Raji (cell line): ENCODE measurements around the gene UXS1.

Experiments used
- POLR2A ChIP-seq: IDR thresholded peaks from 2 replicates; pipeline ENCODE4 v1.6.1; 2011; ENCODE audit warnings: low read depth, low read length, control low read depth; ENCODE audit not compliant: insufficient read depth

Gene UXS1

DNA sequence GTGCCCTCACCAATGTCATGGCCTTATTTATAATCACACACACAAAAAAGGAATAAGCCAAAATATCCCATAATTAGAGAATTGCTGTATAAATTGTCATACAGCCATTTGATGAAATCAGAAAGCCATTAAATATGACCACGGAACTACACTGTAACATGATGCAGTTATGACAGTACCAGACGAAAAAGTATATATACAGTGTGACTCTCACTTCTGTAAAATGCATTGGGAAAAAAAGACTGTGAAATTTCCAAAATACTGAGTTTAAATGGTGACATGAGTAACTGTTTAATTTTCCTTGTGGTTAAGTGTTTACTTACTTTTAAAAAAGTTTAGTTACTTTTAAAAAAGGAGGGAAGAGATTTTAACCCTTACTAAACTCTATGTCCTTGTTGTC, 25.4 kb downstream of the UXS1 start:
- TF ChIP-seq POLR2A: no peak

DNA sequence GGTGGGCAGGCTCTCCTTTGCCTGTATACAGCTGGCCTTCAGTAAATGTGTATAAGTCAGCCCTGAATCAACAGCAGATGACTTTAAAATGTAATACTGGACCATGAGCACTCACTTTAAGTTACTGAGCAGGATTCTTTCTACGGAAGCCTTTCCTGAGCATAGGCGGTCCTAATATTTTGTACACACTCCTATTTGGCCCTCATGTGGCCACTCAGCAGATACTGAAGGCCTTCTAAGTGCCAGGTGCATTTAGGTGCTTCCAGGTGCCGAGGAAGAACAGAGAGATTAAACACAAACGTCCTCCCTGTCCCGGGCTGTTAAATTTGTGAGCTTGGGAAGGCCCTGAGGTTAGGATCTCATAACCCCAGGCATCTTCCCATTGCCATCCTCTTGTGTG, 27.0 kb downstream of the UXS1 start:
- TF ChIP-seq POLR2A: no peak

DNA sequence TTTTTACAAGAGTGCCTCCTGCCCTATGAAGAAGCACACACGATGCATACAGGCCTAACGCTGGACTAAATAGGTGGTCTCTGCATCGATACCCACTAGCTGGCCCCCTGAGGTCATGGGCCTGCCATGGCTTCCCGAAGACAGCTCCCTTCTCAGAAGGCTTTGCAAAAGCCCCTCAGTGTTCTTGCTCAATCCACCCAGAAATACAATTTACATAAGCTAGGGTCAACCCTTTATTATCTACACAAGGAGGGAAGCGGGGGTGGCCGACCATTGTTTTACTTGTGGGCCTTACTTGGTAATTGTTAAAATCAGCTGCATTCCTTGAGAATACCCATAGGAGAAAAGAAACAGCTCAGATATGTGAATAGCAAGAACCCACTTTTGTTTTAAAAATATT, 28.5 kb downstream of the UXS1 start:
- no peak for TF ChIP-seq POLR2A

DNA sequence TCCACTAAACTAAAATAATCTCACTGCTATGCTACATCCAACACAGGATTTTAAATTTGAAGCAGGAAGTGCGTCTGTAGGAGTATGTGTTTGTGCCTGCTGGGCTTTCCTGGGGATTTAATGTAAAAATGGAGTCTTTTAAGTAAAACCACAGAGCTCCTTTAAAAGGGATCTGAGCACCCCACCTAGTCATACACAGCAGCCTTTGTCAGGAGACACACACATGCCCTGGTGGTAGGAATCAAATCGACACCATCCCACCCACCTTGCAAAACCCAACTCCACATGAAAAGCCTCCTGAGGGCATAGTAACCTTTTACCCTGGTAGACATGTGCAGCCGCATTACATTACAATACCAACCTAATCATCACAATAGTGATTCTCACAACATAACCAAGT, 29.1 kb downstream of the UXS1 start:
- TF ChIP-seq POLR2A: no peak

DNA sequence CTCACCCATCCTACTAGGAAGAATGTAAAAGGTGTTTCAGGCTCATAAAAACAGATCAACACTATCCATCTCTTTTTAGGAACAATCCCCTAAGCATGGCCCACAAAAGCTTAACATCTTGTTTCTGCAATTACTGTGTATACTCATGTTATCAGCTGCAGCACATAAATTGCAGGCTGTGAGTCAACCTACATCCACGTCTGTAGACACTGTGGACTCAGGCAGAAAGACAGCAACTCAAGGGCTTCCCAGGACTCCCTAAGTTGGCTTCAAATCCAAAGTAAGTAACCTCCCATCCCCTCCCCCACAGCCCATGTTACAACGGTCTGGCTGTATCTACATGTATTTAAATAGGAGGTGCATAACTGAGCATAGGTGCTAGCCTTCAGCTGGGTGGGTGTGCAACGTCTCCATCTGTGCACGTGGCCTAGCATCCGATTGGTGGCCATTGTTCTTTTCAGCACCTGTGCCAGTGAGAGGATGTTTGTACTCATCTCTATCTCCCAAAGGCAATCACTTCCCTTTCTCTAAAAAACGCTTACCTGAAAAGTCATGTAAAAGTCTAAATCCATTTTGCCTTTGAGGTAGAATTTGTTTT, 30.1 kb downstream of the UXS1 start:
- TF ChIP-seq POLR2A: no peak

DNA sequence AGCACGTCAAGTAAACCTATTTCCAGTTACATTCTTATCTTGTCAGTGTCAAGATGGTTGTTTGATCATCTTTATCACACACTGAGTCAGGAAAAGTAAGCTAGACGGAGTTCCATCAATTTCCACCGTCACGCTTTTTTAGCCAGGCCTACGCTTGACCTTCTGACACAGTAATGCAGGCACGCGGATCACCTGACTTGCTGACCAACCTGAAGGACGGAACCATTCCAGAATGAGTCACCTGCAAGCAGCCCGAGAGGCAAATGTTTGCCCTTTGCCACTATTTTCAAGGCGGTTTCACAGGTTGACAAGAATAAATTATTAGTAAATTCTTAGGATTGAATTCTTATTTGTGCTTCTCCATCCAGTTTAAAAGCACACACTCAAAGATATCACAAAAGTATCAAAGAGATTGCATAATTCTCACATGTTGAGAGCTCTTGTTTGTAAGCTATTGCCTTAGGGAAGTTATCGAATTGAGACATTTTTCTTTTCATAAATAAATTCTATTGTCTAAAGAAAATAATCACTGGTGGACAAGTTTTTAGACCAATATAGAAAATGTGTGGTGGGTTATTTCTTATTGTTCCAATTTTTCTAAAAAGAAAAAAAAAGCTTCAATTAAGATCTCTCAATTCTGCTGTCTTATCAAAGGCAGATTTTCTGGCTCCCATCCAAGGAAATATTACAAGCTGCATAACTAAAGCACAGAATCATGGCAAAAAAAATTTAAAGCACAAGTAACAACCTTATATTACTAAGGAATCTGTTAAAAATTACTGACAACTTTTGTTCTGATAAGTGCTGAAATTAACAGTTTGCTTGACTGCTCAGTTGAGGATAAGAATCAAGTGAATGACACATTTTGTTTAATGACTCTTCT, 31.9 kb downstream of the UXS1 start:
- no peak for TF ChIP-seq POLR2A

DNA sequence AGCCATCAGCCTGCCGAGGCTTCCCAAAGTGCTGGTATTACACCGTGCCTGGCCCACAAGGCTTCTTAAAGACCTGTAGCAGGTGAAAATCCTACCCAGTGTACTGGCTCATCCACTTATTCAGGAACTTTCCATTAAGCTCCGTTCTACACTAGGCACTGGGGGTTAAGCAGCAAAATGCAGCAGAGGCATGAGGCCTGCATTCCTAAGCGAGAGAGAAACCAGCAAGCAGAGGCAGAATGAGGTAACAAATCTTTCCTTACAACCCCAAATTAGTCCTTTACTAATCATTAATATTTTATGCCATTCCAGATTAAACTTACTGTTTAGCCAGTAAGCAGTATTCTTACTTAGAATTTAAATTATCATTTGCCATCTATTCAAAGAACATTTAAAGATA, 32.8 kb downstream of the UXS1 start:
- no peak for TF ChIP-seq POLR2A

DNA sequence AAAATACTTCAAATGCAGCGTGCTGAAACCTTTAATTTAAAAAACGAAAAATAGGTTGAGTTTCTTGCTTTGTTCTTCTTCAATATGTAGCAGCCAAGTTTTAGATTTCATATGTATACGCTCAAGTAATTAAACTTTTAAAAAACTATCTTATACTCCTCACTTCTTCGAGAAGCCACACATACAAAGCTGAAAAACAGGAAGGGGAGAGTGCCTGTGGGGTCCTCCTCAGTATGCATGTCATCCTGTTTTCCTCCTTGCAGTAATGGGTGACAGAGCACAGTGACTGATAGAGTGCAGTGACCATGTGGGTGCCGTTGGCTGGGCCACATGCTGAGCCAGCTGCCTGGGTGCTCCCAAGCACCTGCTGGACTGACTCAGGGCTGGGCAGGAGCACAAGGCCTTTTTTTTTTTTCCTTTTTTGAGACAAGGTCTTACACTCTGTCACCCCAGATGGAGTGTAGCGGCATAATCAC, 33.3 kb downstream of the UXS1 start:
- TF ChIP-seq POLR2A: no peak

DNA sequence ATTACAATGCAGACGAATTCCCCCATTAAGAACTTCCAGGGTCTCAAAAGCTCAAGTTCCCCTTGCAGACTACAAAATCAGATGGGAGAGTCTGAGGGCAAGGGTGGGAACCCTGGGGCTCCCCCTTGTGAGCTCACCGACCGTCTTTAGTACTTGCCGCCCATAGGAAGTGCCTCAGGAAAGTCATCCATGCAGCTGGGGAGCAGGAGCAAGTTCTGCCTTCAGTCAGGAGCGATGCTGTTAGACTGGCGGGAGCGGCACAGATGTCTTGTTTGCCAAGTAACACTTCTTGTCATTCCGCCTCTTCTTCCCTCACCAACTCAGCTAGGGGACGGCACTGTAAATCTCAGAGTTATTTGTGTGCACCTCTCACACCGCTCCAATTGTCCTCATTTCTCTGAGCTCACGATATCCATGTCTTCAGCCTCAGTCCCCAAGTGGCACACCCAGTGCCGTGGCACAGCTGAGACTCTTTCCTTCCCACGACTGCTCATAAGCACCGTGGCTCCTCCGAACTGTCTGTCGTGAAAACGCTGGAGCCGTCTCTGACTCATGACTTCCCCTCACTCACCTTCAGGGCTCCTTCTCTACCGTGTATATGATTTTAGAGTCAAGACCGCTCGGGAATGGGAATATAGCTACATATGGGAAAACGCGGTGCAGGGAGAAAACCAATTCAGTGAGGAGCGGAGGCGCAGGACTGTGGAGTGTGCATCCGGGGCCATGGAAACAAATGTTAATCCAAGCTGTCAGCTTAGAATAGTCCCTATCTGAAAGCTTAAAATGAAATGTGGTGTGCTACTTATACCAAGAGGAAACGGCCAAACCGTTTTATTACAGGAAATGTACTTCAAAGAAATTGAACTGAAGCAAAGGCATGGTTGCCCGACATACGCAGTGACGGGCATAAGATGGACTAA, 34.0 kb downstream of the UXS1 start:
- TF ChIP-seq POLR2A: no peak

DNA sequence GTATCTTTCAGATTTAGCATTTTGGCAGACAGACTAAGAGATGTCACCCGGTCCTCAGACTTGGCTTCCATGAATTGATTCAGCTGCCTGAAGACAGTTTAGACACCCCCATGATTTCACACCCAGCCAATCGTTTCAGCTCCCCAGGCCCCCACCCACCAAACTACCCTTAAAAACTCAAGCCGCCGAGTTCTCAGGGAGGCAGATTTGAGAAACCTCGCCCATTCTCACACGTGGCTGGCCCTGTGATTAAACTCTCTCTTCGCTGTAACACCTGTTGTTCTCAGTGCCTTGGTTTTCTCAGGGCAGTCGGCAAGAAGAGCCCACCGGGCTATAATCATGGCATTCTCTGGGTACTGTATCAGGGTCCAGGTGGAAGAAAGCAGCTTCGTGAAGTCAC, 35.2 kb downstream of the UXS1 start:
- no peak for TF ChIP-seq POLR2A

DNA sequence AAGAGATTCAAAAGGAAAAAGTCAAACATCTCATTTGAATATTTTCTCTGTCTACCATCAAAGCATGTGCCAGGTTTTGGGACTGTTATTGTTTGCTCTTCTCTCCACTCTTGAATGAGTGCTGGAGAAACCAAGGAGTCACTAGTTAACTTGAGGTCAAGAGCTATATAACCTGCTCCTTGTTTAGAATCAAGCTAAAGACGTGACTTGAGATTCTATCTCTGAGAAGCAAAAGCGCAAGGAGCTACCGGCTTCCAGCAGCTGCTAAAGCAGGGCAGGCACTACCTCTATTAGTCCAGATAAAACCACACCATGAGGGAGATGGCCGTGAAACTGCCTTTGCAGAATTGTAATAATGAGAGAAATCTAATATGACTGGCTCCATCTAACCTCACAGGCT, 36.0 kb downstream of the UXS1 start:
- no peak for TF ChIP-seq POLR2A

DNA sequence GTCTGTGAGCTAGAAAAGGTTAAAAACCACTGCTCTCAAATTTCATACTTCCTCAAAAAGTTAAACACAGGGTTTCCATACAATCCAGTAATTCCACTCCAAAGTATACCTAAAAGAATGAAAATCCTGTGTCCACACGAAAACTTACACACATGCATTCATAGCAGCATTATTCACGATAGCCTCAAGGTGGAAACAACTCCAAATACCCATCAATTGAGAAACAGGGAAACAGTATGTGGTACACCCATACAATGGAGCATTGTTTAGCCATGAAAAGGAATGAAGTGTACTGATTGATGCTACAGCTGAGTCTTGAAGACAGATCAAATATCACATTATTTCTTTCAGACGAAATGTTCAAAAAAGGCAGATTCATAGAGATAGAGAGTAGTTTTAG, 36.7 kb downstream of the UXS1 start:
- TF ChIP-seq POLR2A: no peak

DNA sequence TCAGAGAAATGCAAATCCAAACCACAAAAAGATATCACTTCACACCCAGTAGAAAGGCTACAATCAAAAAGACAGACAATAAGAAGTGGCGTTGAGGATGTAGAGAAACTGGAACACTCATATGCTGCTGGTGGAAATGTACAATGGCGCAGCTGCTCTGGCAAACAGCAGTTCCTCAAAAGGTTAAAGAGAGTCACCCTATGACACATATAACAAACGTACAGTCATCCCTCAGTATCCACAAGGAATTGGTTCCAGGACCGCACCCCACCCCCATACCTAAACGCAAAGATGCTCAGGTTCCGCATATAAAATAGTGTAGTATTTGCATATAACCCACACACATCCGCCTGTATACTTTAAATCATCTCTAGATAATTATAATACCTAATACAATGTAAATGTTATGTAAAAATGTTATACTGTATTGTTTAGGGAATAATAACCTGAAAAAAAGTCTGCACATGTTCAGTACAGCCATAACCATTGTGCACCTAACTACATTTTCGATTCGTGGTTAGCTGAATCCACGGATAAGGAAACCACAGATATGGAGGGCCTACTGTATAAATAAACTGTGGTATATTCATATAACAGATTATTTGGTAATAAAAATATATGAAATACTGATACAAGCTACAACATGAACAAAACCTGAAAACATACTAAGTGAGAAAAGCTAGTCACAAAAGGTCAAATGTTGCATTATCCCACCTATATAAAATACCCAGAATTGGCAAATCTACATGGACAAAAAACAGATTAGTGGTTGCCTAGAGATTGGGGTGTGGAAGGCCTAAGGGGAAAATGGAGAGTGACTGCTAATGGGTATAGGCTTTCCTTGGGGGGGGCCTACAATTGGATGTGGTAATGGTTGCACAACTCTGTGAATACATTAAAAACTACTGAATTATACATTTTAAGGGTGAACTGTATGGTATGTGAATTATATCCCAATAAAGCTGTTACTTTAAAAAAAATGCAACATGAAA, 37.5 kb downstream of the UXS1 start:
- no peak for TF ChIP-seq POLR2A

DNA sequence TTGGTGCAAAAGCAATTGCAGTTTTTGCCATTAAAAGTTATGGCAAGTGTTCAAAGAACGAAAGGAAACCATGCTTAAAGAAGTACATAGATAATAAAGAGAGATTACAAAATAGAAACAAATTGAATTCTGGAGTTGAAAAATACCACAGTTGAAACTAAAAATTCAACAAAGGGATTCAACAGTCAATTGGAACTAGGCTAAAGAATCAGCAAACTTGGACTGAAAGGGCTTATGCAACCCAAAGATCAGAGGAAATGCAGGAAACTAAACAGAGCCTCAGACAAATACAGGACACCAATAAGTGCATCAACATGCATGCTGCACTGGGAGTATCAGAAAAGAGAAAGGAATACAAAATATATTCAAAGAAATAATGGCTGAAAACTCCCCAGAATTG, 40.3 kb downstream of the UXS1 start:
- no peak for TF ChIP-seq POLR2A
